Measurements from ENCODE around the gene DNPEP.

DNA sequence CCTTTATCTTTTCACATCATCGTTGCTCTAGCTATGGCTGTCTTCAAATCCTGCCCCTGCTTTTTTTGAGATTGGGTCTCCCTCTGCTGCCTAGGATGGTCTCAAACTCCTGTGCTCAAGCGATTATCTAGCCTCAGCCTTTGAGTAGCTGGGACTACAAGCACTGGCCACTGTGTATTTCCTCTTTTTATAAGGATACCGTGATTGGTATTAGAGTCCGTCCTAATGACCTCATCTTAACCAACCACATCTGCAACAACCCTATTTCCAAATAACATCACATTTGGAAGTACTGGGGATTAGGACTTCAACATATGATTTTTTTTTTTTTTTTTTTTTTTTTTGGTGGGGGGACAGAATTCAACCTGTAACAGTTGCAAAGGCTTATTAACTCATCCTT lies 64.3 kb downstream of the DNPEP start:
- TF ChIP-seq, protein P1, sequence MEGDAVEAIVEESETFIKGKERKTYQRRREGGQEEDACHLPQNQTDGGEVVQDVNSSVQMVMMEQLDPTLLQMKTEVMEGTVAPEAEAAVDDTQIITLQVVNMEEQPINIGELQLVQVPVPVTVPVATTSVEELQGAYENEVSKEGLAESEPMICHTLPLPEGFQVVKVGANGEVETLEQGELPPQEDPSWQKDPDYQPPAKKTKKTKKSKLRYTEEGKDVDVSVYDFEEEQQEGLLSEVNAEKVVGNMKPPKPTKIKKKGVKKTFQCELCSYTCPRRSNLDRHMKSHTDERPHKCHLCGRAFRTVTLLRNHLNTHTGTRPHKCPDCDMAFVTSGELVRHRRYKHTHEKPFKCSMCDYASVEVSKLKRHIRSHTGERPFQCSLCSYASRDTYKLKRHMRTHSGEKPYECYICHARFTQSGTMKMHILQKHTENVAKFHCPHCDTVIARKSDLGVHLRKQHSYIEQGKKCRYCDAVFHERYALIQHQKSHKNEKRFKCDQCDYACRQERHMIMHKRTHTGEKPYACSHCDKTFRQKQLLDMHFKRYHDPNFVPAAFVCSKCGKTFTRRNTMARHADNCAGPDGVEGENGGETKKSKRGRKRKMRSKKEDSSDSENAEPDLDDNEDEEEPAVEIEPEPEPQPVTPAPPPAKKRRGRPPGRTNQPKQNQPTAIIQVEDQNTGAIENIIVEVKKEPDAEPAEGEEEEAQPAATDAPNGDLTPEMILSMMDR (IDR thresholded peaks at IDR 0.05): no peak
- no peak for TF ChIP-seq POLR2A (IDR thresholded peaks at IDR 0.05)
